ENCODE data around the gene OTOG. TPM values are rescaled to one million over a fixed set of nuclear protein-coding genes. Genes with fewer than 3 reads are reported as not detected.

OTOG gene
- total RNA-seq, 1 donor from 2014 or later, result not detected

- no peaks in the 10 kb centered on the region for H3K36me3 ChIP-seq
- no peak overlapping the region for H3K4me3 ChIP-seq
- H3K27me3 ChIP-seq (ENCODE audit: low read depth), result peaks cover 51% of the 10 kb centered on the region
- no peak overlapping the region for H3K27ac ChIP-seq (replicated peaks)
- no peaks in the 10 kb centered on the region for H3K4me1 ChIP-seq
- TF ChIP-seq CTCF (IDR thresholded peaks at IDR 0.05; ENCODE audit: borderline replicate concordance), result no peak
- peaks cover 12% of the 10 kb centered on the region for H3K9me3 ChIP-seq (replicated peaks)
- DNase-seq, result no peak
- intact Hi-C loops (cut with micrococcal nuclease), result no loop called here
These were observed 98.3 kb downstream of the OTOG start for GRCh38 chr11:17645190-17645970.

- no peak for TF ChIP-seq CTCF (IDR thresholded peaks at IDR 0.05; ENCODE audit: borderline replicate concordance)
- Histone ChIP-seq H3K4me3 (no peak overlapping the region), H3K4me1 (no peaks in the 10 kb centered on the region), H3K36me3 (no peaks in the 10 kb centered on the region), H3K9me3 (replicated peaks) (peaks cover 12% of the 10 kb centered on the region), H3K27ac (replicated peaks) (no peak overlapping the region), H3K27me3 (ENCODE audit: low read depth) (peaks cover 63% of the 10 kb centered on the region)
- intact Hi-C loops (cut with micrococcal nuclease), result no loop called here
- no peak for DNase-seq
These were observed 99.5 kb downstream of the OTOG start for GRCh38 chr11:17646451-17647145.

GRCh38 chr11:17648528-17648927 lies 101.5 kb downstream of the OTOG start:
- no peak overlapping the region for H3K4me3 ChIP-seq
- no peak for TF ChIP-seq CTCF (IDR thresholded peaks at IDR 0.05; ENCODE audit: borderline replicate concordance)
- H3K4me1 ChIP-seq, result no peaks in the 10 kb centered on the region
- H3K27me3 ChIP-seq (ENCODE audit: low read depth), result peaks cover 83% of the 10 kb centered on the region
- no peaks in the 10 kb centered on the region for H3K36me3 ChIP-seq
- H3K27ac ChIP-seq (replicated peaks), result no peak overlapping the region
- intact Hi-C loops (cut with micrococcal nuclease), result no loop called here
- DNase-seq, result no peak
- H3K9me3 ChIP-seq (replicated peaks), result peaks cover 12% of the 10 kb centered on the region

- H3K4me1 ChIP-seq, result no peaks in the 10 kb centered on the region
- H3K27ac ChIP-seq (replicated peaks), result no peak overlapping the region
- DNase-seq, result no peak
- H3K4me3 ChIP-seq, result no peak overlapping the region
- H3K9me3 ChIP-seq (replicated peaks), result peaks cover 12% of the 10 kb centered on the region
- H3K36me3 ChIP-seq, result no peaks in the 10 kb centered on the region
- intact Hi-C loops (cut with micrococcal nuclease), result no loop called here
- no peak for TF ChIP-seq CTCF (IDR thresholded peaks at IDR 0.05; ENCODE audit: borderline replicate concordance)
- H3K27me3 ChIP-seq (ENCODE audit: low read depth), result peaks cover 87% of the 10 kb centered on the region
These were observed 102.2 kb downstream of the OTOG start for GRCh38 chr11:17649261-17649660.

- no peaks in the 10 kb centered on the region for H3K4me1 ChIP-seq
- DNase-seq, result no peak
- no peaks in the 10 kb centered on the region for H3K36me3 ChIP-seq
- no peak for TF ChIP-seq CTCF (IDR thresholded peaks at IDR 0.05; ENCODE audit: borderline replicate concordance)
- no peak overlapping the region for H3K27ac ChIP-seq (replicated peaks)
- H3K4me3 ChIP-seq, result no peak overlapping the region
- intact Hi-C loops (cut with micrococcal nuclease), result no loop called here
- peaks cover 87% of the 10 kb centered on the region for H3K27me3 ChIP-seq (ENCODE audit: low read depth)
- H3K9me3 ChIP-seq (replicated peaks), result peaks cover 12% of the 10 kb centered on the region
These were observed 102.6 kb downstream of the OTOG start for GRCh38 chr11:17649696-17650095.

Data from left ventricle myocardium inferior (tissue), 1 donor.